Measurements from ENCODE around the gene CEACAM21.

GRCh38 chr19:41532526-41532925 lies 43.4 kb upstream of the CEACAM21 start:
- no peak for TF ChIP-seq CTCF (IDR thresholded peaks at IDR 0.05)
- TF ChIP-seq POLR2A (IDR thresholded peaks at IDR 0.05): no peak
